ENCODE data around the gene OR6N2. TPM values are rescaled to one million over a fixed set of nuclear protein-coding genes. Genes with fewer than 3 reads are reported as not detected.

OR6N2 gene
- total RNA-seq, 1 experiment from 2014 or later, result not detected

GRCh38 chr1:158754420-158754819 lies 26.6 kb downstream of the OR6N2 start, which contains the start of gene OR6K6:
Gene OR6K6 (plus strand): TSS chr1:158754720. CDS start chr1:158754888, 168 bp downstream.
- DNase-seq, result no peak
- H3K27ac ChIP-seq (ENCODE audit: insufficient read length, low read depth, low read length), result no peak within 1 kb of the TSS
- H3T11ph ChIP-seq (ENCODE audit: low read length), result no peak within 1 kb of the TSS
- H3K9me3 ChIP-seq (ENCODE audit: control insufficient read depth, low read depth, low read length), result no peaks in the 10 kb centered on the region
- no peak within 1 kb of the TSS for H3K14ac ChIP-seq (ENCODE audit: insufficient read depth, low read length)
- H2BK20ac ChIP-seq (ENCODE audit: low read depth, low read length, poor library complexity, severe bottlenecking), result no peak within 1 kb of the TSS
- no peak within 1 kb of the TSS for H3K23ac ChIP-seq (ENCODE audit: insufficient read length, low read depth, low read length)
- no peak within 1 kb of the TSS for H2AK5ac ChIP-seq (ENCODE audit: insufficient read length, low read length)
- no peak within 1 kb of the TSS for H2BK12ac ChIP-seq (ENCODE audit: insufficient read length, low read depth, low read length)
- H3K27me3 Mint-ChIP-seq (ENCODE audit: low read depth), result peaks cover 2% of the 10 kb centered on the region; the same call in 1 of the 2 replicates
- H3K23me2 ChIP-seq (ENCODE audit: insufficient read length, low read depth, low read length, poor library complexity, severe bottlenecking), result no peaks in the 10 kb centered on the region
- no peak within 1 kb of the TSS for H3K18ac ChIP-seq (ENCODE audit: insufficient read length, low read depth, low read length)
- no peaks in the 10 kb centered on the region for H3K79me1 ChIP-seq (ENCODE audit: insufficient read depth, low read depth, low read length, poor library complexity, severe bottlenecking)
- peaks cover 2 to 3% of the 10 kb centered on the region in 2 experiments; a peak in 2 of 5 replicates for H3K9me3 Mint-ChIP-seq
- no peak for TF ChIP-seq CTCF (conservative IDR thresholded peaks at IDR 0.05)
- H4K5ac ChIP-seq (ENCODE audit: insufficient read length, low read depth, low read length), result no peak within 1 kb of the TSS
- H3K36me3 Mint-ChIP-seq (ENCODE audit: insufficient read depth in 1 of 3, low read depth in 3 of 3), result no peaks in the 10 kb centered on the region
- no peak within 1 kb of the TSS for H2BK120ac ChIP-seq (ENCODE audit: low read depth, low read length, poor library complexity, severe bottlenecking)
- no peak within 1 kb of the TSS for H3K4ac ChIP-seq (ENCODE audit: low read depth, low read length)
- no peak within 1 kb of the TSS for H2BK15ac ChIP-seq (ENCODE audit: low read depth, low read length)
- H3K56ac ChIP-seq (ENCODE audit: insufficient read length, low read depth, low read length), result no peak within 1 kb of the TSS
- no peaks in the 10 kb centered on the region for H3K27me3 ChIP-seq (ENCODE audit: insufficient read depth, low read length)
- WGBS (ENCODE audit: extremely low coverage, insufficient read length, low lambda C conversion rate), result no CpG with 5 or more reads among the region's 2 CpGs
- H2BK5ac ChIP-seq (ENCODE audit: insufficient read length, low read length), result no peak within 1 kb of the TSS
- H4K91ac ChIP-seq (ENCODE audit: insufficient read length, low read depth, low read length), result no peak within 1 kb of the TSS
- H3K4me3 Mint-ChIP-seq, result no peak within 1 kb of the TSS
- no peaks in the 10 kb centered on the region for H3K4me1 Mint-ChIP-seq
- H3K4me1 ChIP-seq (ENCODE audit: insufficient read depth, low read length), result no peaks in the 10 kb centered on the region
- H3K27ac Mint-ChIP-seq, result peak within 1 kb of the TSS in 1 of 3 experiments; percentile 57; a peak in 1 of 7 replicates
- H4K8ac ChIP-seq (replicated peaks; ENCODE audit: insufficient read length, low read depth, low read length), result no peak within 1 kb of the TSS
- H4K20me1 ChIP-seq (ENCODE audit: control insufficient read depth, insufficient read depth, insufficient read length), result no peaks in the 10 kb centered on the region
- H3K9ac ChIP-seq (ENCODE audit: extremely low read depth, insufficient read length, low read length), result no peak within 1 kb of the TSS
- H3K79me2 ChIP-seq (ENCODE audit: insufficient read depth, low read length), result no peaks in the 10 kb centered on the region
- no peak within 1 kb of the TSS for H2AFZ ChIP-seq (ENCODE audit: low read length)
- H3K4me2 ChIP-seq (ENCODE audit: insufficient read depth, insufficient read length, low read length), result no peak within 1 kb of the TSS

All from H9 (cell line).